H1 (cell line): ENCODE measurements around the gene SLC1A3. TPM values are rescaled to one million over a fixed set of nuclear protein-coding genes. Genes with fewer than 3 reads are reported as not detected.

Experiments
- CTCF ChIA-PET: fragments of 300-600 bp; sonication (Branson Sonifier 250); formaldehyde crosslinking; loops from one replicate; lab custom pipeline; 2021; ENCODE audit not compliant: partially characterized antibody; lab: Charles Lee
- POLR2A ChIA-PET: fragments of 300-600 bp; sonication (Branson Sonifier 250); formaldehyde crosslinking; loops from one replicate; lab custom pipeline; 2021; ENCODE audit warnings: inconsistent platforms; ENCODE audit not compliant: partially characterized antibody; lab: Charles Lee
- DNase-seq, 2 experiments: peaks; one replicate each; pipeline versions ENCODE4 v3.0.0 to v3.0.0-alpha.2; 2010 to 2022; ENCODE audit warnings: low spot score in 2 of 2, low read depth in 1 of 2, mixed read lengths in 1 of 2
- FAIRE-seq: peaks from 2 replicates; lab custom pipeline; 2011; peaks lifted over from hg19 to GRCh38; lab: Jason Lieb, UNC
- H2AFZ ChIP-seq: 2 replicates; pipeline ENCODE4 v1.8.1; 2012; ENCODE audit warnings: low read length, inconsistent platforms
- H2AK5ac ChIP-seq: 2 replicates; pipeline ENCODE4 v1.6.1; 2013; ENCODE audit warnings: low read depth, low read length
- H2BK120ac ChIP-seq: replicated peaks from 2 replicates; pipeline ENCODE3; 2013; ENCODE audit warnings: low read depth, low read length, inconsistent platforms
- H2BK12ac ChIP-seq: 2 replicates; pipeline ENCODE4 v1.6.1; 2013; ENCODE audit warnings: low read depth, low read length
- H2BK15ac ChIP-seq: 2 replicates; pipeline ENCODE4 v1.6.1; 2013; ENCODE audit warnings: low read length
- H2BK20ac ChIP-seq: 2 replicates; pipeline ENCODE4 v1.6.1; 2013; ENCODE audit warnings: low read length
- H2BK5ac ChIP-seq: 2 replicates; pipeline ENCODE4 v1.6.1; 2013; ENCODE audit warnings: low read depth, low read length
- H3K14ac ChIP-seq: 2 replicates; pipeline ENCODE4 v1.6.1; 2013; ENCODE audit warnings: inconsistent platforms; ENCODE audit not compliant: insufficient read length
- H3K18ac ChIP-seq: 2 replicates; pipeline ENCODE4 v1.6.1; 2013; ENCODE audit warnings: low read length; ENCODE audit errors: extremely low read depth
- H3K23ac ChIP-seq: 2 replicates; pipeline ENCODE4 v1.6.1; 2013; ENCODE audit warnings: inconsistent platforms; ENCODE audit not compliant: insufficient read length
- H3K23me2 ChIP-seq: 2 replicates; pipeline ENCODE4 v1.6.1; 2013; ENCODE audit warnings: low read depth, low read length
- H3K27ac ChIP-seq: 2 replicates; pipeline ENCODE4 v1.6.1; 2011; ENCODE audit warnings: low read depth, low read length, inconsistent platforms
- H3K27me3 ChIP-seq, 4 experiments: replicated peaks in 1 of 4; 1 replicate in 1 of 4; 2 replicates in 3 of 4; pipeline versions ENCODE4 v1.6.1 to v1.8.1; 2011 to 2013; ENCODE audit warnings: low read length in 3 of 4, mild to moderate bottlenecking in 3 of 4, inconsistent platforms in 2 of 4, mixed read lengths in 2 of 4, moderate library complexity in 1 of 4; ENCODE audit not compliant: control insufficient read depth in 3 of 4, insufficient read depth in 3 of 4; ENCODE audit errors: extremely low read depth in 1 of 4
- H3K36me3 ChIP-seq, 4 experiments: 2 replicates each; pipeline versions ENCODE4 v1.6.1 to v1.8.1; 2011 to 2013; ENCODE audit warnings: mild to moderate bottlenecking in 4 of 4, low read length in 3 of 4, moderate library complexity in 2 of 4, control low read depth in 1 of 4, inconsistent platforms in 1 of 4; ENCODE audit not compliant: insufficient read depth in 4 of 4, control insufficient read depth in 2 of 4
- H3K4ac ChIP-seq: replicated peaks from 2 replicates; pipeline ENCODE3; 2013; ENCODE audit warnings: low read length, low read depth, mixed read lengths, inconsistent platforms; ENCODE audit not compliant: insufficient read length
- H3K4me1 ChIP-seq, 4 experiments: replicated peaks in 1 of 4; 1 replicate in 1 of 4; 2 replicates in 3 of 4; pipeline versions ENCODE4 v1.6.1 to v1.8.1; 2011 to 2013; ENCODE audit warnings: low read length in 3 of 4, inconsistent platforms in 2 of 4, mixed read lengths in 1 of 4; ENCODE audit not compliant: insufficient read depth in 4 of 4, control insufficient read depth in 3 of 4
- H3K4me2 ChIP-seq, 2 experiments: 2 replicates each; pipeline versions ENCODE4 v1.6.1 to v1.8.1; 2011 to 2013; ENCODE audit warnings: low read depth in 2 of 2, low read length in 2 of 2, control low read depth in 1 of 2, inconsistent platforms in 1 of 2, mild to moderate bottlenecking in 1 of 2; ENCODE audit not compliant: insufficient read depth in 1 of 2
- H3K4me3 ChIP-seq, 4 experiments: fragments of 200-600, 300-600 bp in 1 of 4; sonication (generic), shearing (Covaris generic), sonication (Bioruptor Twin) in 1 of 4; 2 replicates each; pipeline versions ENCODE4 v1.5.1 to v1.8.1; 2011 to 2016; ENCODE audit warnings: low read length in 4 of 4, low read depth in 3 of 4, control low read depth in 2 of 4, inconsistent platforms in 2 of 4, mild to moderate bottlenecking in 2 of 4, mixed read lengths in 1 of 4, moderate library complexity in 1 of 4; ENCODE audit not compliant: insufficient read depth in 2 of 4; ENCODE audit errors: extremely low read depth in 1 of 4
- H3K56ac ChIP-seq: replicated peaks from 2 replicates; pipeline ENCODE3; 2013; ENCODE audit warnings: low read depth, mild to moderate bottlenecking, mixed read lengths, low read length, inconsistent platforms; ENCODE audit not compliant: insufficient read length
- H3K79me1 ChIP-seq: 2 replicates; pipeline ENCODE4 v1.6.1; 2013; ENCODE audit warnings: low read depth, low read length, control low read depth
- H3K79me2 ChIP-seq, 2 experiments: 2 replicates each; pipeline versions ENCODE4 v1.6.1 to v1.8.1; 2012 to 2013; ENCODE audit warnings: low read length in 2 of 2, mild to moderate bottlenecking in 2 of 2, inconsistent platforms in 1 of 2; ENCODE audit not compliant: insufficient read depth in 2 of 2, control insufficient read depth in 1 of 2
- H3K9ac ChIP-seq, 4 experiments: replicated peaks in 1 of 4; 1 replicate in 1 of 4; 2 replicates in 3 of 4; pipeline versions ENCODE4 v1.6.1 to v1.8.1; 2011 to 2013; ENCODE audit warnings: low read depth in 3 of 4, low read length in 3 of 4, control low read depth in 2 of 4, mild to moderate bottlenecking in 2 of 4, moderate library complexity in 2 of 4, inconsistent platforms in 1 of 4; ENCODE audit errors: extremely low read depth in 1 of 4
- H3K9me3 ChIP-seq, 2 experiments: 2 replicates each; pipeline versions ENCODE4 v1.6.1 to v1.8.1; 2012 to 2013; ENCODE audit warnings: mild to moderate bottlenecking in 2 of 2, moderate library complexity in 2 of 2, control low read depth in 1 of 2, inconsistent platforms in 1 of 2, low read depth in 1 of 2, low read length in 1 of 2, mixed read lengths in 1 of 2; ENCODE audit not compliant: insufficient read depth in 2 of 2
- H4K20me1 ChIP-seq, 2 experiments: replicated peaks in 1 of 2; 2 replicates each; pipeline versions ENCODE3 to v1.8.1; 2011 to 2013; ENCODE audit warnings: inconsistent platforms in 2 of 2, low read length in 2 of 2, mild to moderate bottlenecking in 1 of 2; ENCODE audit not compliant: insufficient read depth in 2 of 2, control insufficient read depth in 1 of 2
- H4K5ac ChIP-seq: 2 replicates; pipeline ENCODE4 v1.6.1; 2013; ENCODE audit warnings: low read length, low read depth, mixed read lengths, inconsistent platforms; ENCODE audit not compliant: insufficient read length
- H4K8ac ChIP-seq: 2 replicates; pipeline ENCODE4 v1.8.0; 2013; ENCODE audit warnings: mild to moderate bottlenecking, moderate library complexity, low read length, inconsistent platforms; ENCODE audit not compliant: insufficient read depth; ENCODE audit errors: extremely low read depth
- H4K91ac ChIP-seq: replicated peaks from 2 replicates; pipeline ENCODE3; 2013; ENCODE audit warnings: low read length, mixed read lengths, inconsistent platforms; ENCODE audit not compliant: insufficient read length
- ASH2L ChIP-seq: fragments of 200-600, 300-600 bp; sonication (generic); IDR thresholded peaks from one replicate; pipeline ENCODE4 v1.7.1; 2017; ENCODE audit warnings: low read length
- CBX5 ChIP-seq: fragments of 300-800, 300-1000 bp; sonication (generic); IDR thresholded peaks from 2 replicates; pipeline ENCODE4 v1.7.1; 2016; ENCODE audit warnings: antibody characterized with exemption, low read length, low read depth
- CHD1 ChIP-seq: IDR thresholded peaks from 2 replicates; pipeline ENCODE4 v1.6.1; 2012; ENCODE audit warnings: low read depth, low read length, improper control_type of control experiment
- FOSL1 ChIP-seq: IDR thresholded peaks from 2 replicates; pipeline ENCODE4 v1.6.1; 2011; ENCODE audit warnings: mild to moderate bottlenecking, low read depth, low read length, moderate library complexity; ENCODE audit not compliant: insufficient read depth
- RXRA ChIP-seq: IDR thresholded peaks from 2 replicates; pipeline ENCODE4 v1.6.1; 2011; ENCODE audit warnings: low read depth, mild to moderate bottlenecking, low read length, moderate library complexity; ENCODE audit not compliant: insufficient read depth
- SIRT6 ChIP-seq: IDR thresholded peaks from one replicate; pipeline ENCODE4 v1.7.1; 2012; ENCODE audit warnings: low read length, inconsistent platforms
- TAF1 ChIP-seq: IDR thresholded peaks from 2 replicates; pipeline ENCODE4 v1.6.1; 2011; ENCODE audit warnings: mild to moderate bottlenecking, low read depth, low read length
- TCF12 ChIP-seq: IDR thresholded peaks from 2 replicates; pipeline ENCODE4 v1.6.1; 2011; ENCODE audit warnings: low read depth, mild to moderate bottlenecking, low read length
- ZNF274 ChIP-seq: IDR thresholded peaks from 2 replicates; pipeline ENCODE4 v1.7.0; 2012; ENCODE audit warnings: low read length, borderline replicate concordance; ENCODE audit errors: extremely low read depth
- WGBS, 2 experiments: shearing (Covaris generic) in 1 of 2; methylation state at CpG; one replicate each; pipeline versions ENCODE4 v1.1.6 to v1.1.7; 2013 to 2015; ENCODE audit warnings: low lambda C conversion rate in 2 of 2, mixed read lengths in 2 of 2, inconsistent platforms in 1 of 2, low coverage in 1 of 2, missing lambda C conversion rate in 1 of 2; ENCODE audit not compliant: insufficient replicate concordance in 2 of 2, insufficient coverage in 1 of 2, insufficient read length in 1 of 2; ENCODE audit errors: extremely low coverage in 1 of 2, missing lambda C conversion rate in 1 of 2; 5-methylcytosine and 5-hydroxymethylcytosine counted together
- polyA plus RNA-seq, 7 experiments: library from polyadenylated mRNA; depleted of rRNA in 3 of 7; stranded (reverse) in 5 of 7; unstranded in 2 of 7; fragments of >200 nt in 5 of 7; fragments of 200-250 nt in 2 of 7; gene quantifications; 1 replicate in 5 of 7; 2 replicates in 1 of 7; 4 replicates in 1 of 7; pipeline versions ENCODE4 v1.2.1 to v1.2.3, GENCODE V29; 2011 to 2013; ENCODE audit warnings: missing spikeins in 2 of 7, mixed read lengths in 2 of 7
- total RNA-seq: library from RNA; stranded (reverse); fragmentation: NEBNext Ultra II Directional; extraction: Animal tissue kit (Norgen Biotek cat#: 25700); gene quantifications from 2 replicates; pipeline ENCODE4 v1.2.1, GENCODE V29; 2021
- TF ChIP-seq, protein P1 (sequence below): IDR thresholded peaks from 2 replicates; pipeline ENCODE4 v1.6.1; 2012; ENCODE audit warnings: inconsistent platforms

The SLC1A3 gene
- total and polyA plus RNA-seq, 2 of the 8 experiments (the other 6 are each of a cell fraction or from before 2014, with no cell fraction given), result 26.7 to 35.3 TPM

GRCh38 chr5:36637101-36637500 lies 30.7 kb downstream of the SLC1A3 start:
- Histone ChIP-seq H3K4me2 (no peak overlapping the region), H3K4me3 (no peak overlapping the region), H3K23ac (no peak overlapping the region), H2BK12ac (no peak overlapping the region), H2BK5ac (no peak overlapping the region), H4K91ac (no peak overlapping the region), H2BK120ac (no peak overlapping the region), H4K20me1 (no peaks in the 10 kb centered on the region), H3K23me2 (no peaks in the 10 kb centered on the region; the same call in 1 of the 2 replicates), H2BK20ac (no peak overlapping the region), H3K18ac (no peak overlapping the region), H3K27ac (no peak overlapping the region), H3K79me1 (no peaks in the 10 kb centered on the region), H3K9me3 (no peaks in the 10 kb centered on the region), H3K27me3 (no peaks in the 10 kb centered on the region), H3K9ac (no peak overlapping the region), H4K5ac (no peak overlapping the region), H3K4ac (no peak overlapping the region), H3K56ac (no peak overlapping the region), H3K4me1 (peaks cover 0 to 4% (median 0%) of the 10 kb centered on the region in 4 experiments; a peak in 1 of 7 replicates), H3K36me3 (peaks cover 0 to 13% (median 3%) of the 10 kb centered on the region in 4 experiments; a peak in 3 of 8 replicates), H3K14ac (no peak overlapping the region), H2AK5ac (no peak overlapping the region), H2BK15ac (no peak overlapping the region), H4K8ac (no peak overlapping the region), H3K79me2 (no peaks in the 10 kb centered on the region), H2AFZ (no peak overlapping the region)
- DNase-seq (no peak), FAIRE-seq (no peak)
- POLR2A ChIA-PET, result no interaction called here
- CTCF ChIA-PET, result interaction anchor here (0.5 to 1.7 kb wide), 4 partner anchors 15 to 222 kb away, joined by 3 read pairs; no protein-coding TSS in a partner anchor
- TF ChIP-seq TAF1, result no peak
- no peak for TF ChIP-seq ASH2L
- no peak for TF ChIP-seq CHD1
- no peak for TF ChIP-seq CBX5
- TF ChIP-seq SIRT6, result no peak
- no peak for TF ChIP-seq RXRA
- TF ChIP-seq, protein P1, sequence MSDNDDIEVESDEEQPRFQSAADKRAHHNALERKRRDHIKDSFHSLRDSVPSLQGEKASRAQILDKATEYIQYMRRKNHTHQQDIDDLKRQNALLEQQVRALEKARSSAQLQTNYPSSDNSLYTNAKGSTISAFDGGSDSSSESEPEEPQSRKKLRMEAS, result no peak
- TF ChIP-seq FOSL1, result no peak
- TF ChIP-seq ZNF274, result no peak
- no peak for TF ChIP-seq TCF12
- 90% methylated on average over 4 of the region's 4 CpGs; no CpG with 5 or more reads in 1 of the 2 experiments for WGBS, 2 experiments
